ENCODE data around the gene POFUT1. TPM values are rescaled to one million over a fixed set of nuclear protein-coding genes. Genes with fewer than 3 reads are reported as not detected.

POFUT1 gene
- total and polyA plus RNA-seq, 2 of the 8 experiments (the other 6 are each of a cell fraction or from before 2014, with no cell fraction given) = 19.4 to 24.4 TPM

DNA sequence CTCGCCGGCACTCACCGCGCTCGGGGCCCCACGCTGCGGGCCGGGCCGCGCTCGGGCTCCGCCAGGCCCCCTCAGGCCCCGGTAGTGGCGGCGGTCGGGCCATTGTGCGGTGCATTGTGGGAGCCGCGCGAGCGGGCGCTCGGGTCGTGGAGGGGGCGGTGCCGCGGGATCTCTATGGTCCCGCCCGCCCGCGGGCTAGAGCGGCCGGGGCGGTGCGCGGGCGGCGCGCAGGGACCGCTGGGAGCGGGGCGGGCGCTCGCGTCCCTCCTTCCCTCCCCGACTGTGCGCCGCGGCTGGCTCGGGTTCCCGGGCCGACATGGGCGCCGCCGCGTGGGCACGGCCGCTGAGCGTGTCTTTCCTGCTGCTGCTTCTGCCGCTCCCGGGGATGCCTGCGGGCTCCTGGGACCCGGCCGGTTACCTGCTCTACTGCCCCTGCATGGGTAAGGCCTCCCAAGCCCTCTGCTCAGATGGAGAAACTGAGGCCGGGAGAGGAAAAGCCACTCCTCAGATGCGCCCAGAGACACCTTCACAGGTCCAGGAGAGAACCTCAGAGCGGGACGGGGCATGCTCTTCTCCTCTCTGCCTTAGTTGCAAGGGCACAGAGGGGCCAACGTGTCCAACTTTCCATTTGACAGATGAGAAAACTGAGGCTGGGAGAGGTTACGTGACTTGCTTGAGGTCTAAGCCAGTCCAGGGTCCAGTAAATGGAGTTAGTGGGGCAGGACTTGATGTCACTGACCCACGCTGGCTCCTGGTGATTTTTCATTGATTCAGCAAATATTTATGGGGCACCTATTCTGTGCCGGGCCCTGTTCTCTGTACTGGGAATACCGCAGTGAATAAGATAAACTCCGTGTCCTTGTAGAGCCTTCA lies at the start of gene POFUT1, which contains the start of gene PLAGL2 (continued):
- TF ChIP-seq HDAC2 (IDR thresholded peaks at IDR 0.05; ENCODE audit: borderline replicate concordance in 1 of 2, low read depth in 2 of 2, low read length in 2 of 2) (peak; percentile 52 to 92; a peak in 1 of 4 replicates), EP300 (IDR thresholded peaks at IDR 0.05; ENCODE audit: borderline replicate concordance in 1 of 2, low read depth in 2 of 2, low read length in 2 of 2) (peak in 1 of 2 experiments; percentile 81; a peak in 1 of 3 replicates), TBP (IDR thresholded peaks at IDR 0.05; ENCODE audit: low read depth, low read length) (peak; percentile 89), FOSL1 (IDR thresholded peaks at IDR 0.05; ENCODE audit: insufficient read depth, low read depth, low read length) (peak; percentile 51; the same call in 1 of the 2 replicates), SIX5 (IDR thresholded peaks at IDR 0.05; ENCODE audit: low read depth, low read length) (no peak), RBBP5 (IDR thresholded peaks at IDR 0.05; ENCODE audit: borderline replicate concordance, low read depth, low read length) (peak; percentile 95), CBX5 (IDR thresholded peaks at IDR 0.05; ENCODE audit: low read depth, low read length) (no peak), RXRA (IDR thresholded peaks at IDR 0.05; ENCODE audit: insufficient read depth, low read depth, low read length) (no peak), SP2 (IDR thresholded peaks at IDR 0.05; ENCODE audit: low read length) (peak; percentile 68)
- TF ChIP-seq, protein P1, sequence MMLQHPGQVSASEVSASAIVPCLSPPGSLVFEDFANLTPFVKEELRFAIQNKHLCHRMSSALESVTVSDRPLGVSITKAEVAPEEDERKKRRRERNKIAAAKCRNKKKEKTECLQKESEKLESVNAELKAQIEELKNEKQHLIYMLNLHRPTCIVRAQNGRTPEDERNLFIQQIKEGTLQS (IDR thresholded peaks at IDR 0.05; ENCODE audit: insufficient read depth, low read depth, low read length) = no peak
